HuH-7.5 (cell line): Measurements from ENCODE around the gene TRABD2B.

Experiments
- DNase-seq: peaks from one replicate; pipeline ENCODE4 v3.0.0; 2011; ENCODE audit warnings: low spot score

TRABD2B gene

GRCh38 chr1:47795102-47795501, 202.1 kb downstream of the TRABD2B start:
- DNase-seq, result no peak

GRCh38 chr1:47794530-47794929, 202.7 kb downstream of the TRABD2B start:
- DNase-seq, result no peak

- DNase-seq, result no peak
Measured at GRCh38 chr1:47794081-47794480, 203.1 kb downstream of the TRABD2B start.

GRCh38 chr1:47793563-47793962, 203.6 kb downstream of the TRABD2B start:
- no peak for DNase-seq

- DNase-seq, result no peak
Measured at GRCh38 chr1:47792779-47793178, 204.4 kb downstream of the TRABD2B start.

- no peak for DNase-seq
Measured at GRCh38 chr1:47791879-47792608, 205.1 kb downstream of the TRABD2B start.

- no peak for DNase-seq
Measured at GRCh38 chr1:47788761-47789160, 208.4 kb downstream of the TRABD2B start.

GRCh38 chr1:47787560-47787959, 209.6 kb downstream of the TRABD2B start:
- DNase-seq, result no peak

- DNase-seq, result no peak
Measured at GRCh38 chr1:47786316-47786715, 210.9 kb downstream of the TRABD2B start.

- peak; percentile 71 for DNase-seq
Measured at GRCh38 chr1:47785561-47786271, 211.5 kb downstream of the TRABD2B start.

- no peak for DNase-seq
Measured at GRCh38 chr1:47785118-47785517, 212.1 kb downstream of the TRABD2B start.

GRCh38 chr1:47784497-47784822, 212.7 kb downstream of the TRABD2B start:
- no peak for DNase-seq

- no peak for DNase-seq
Measured at GRCh38 chr1:47783638-47784496, 213.3 kb downstream of the TRABD2B start.

GRCh38 chr1:47782414-47783166, 214.6 kb downstream of the TRABD2B start:
- no peak for DNase-seq

- no peak for DNase-seq
Measured at GRCh38 chr1:47781171-47781959, 215.8 kb downstream of the TRABD2B start.

GRCh38 chr1:47780469-47780995, 216.7 kb downstream of the TRABD2B start:
- DNase-seq, result no peak

GRCh38 chr1:47779613-47780012, 217.6 kb downstream of the TRABD2B start:
- no peak for DNase-seq

- DNase-seq, result no peak
Measured at GRCh38 chr1:47778280-47778679, 218.9 kb downstream of the TRABD2B start.

GRCh38 chr1:47777322-47777721, 219.9 kb downstream of the TRABD2B start:
- DNase-seq, result no peak

GRCh38 chr1:47776667-47777131, 220.5 kb downstream of the TRABD2B start:
- DNase-seq, result no peak
